ENCODE results near the gene FZD1.

- TF ChIP-seq BHLHE40 (IDR thresholded peaks at IDR 0.05; ENCODE audit: borderline replicate concordance): no peak
- no peak for TF ChIP-seq FOXK2 (IDR thresholded peaks at IDR 0.05)
Measured at GRCh38 chr7:91265693-91266066, 1.4 kb downstream of the FZD1 start.

Measured in HEK293T (cell line).